NCI-H2196 treated with DMSO at 0.1 percent for 48 hours (cell line): ENCODE measurements around the gene MYRF.

ENCODE experiments used
- DNase-seq: peaks from one replicate; lab custom pipeline; 2025; ENCODE audit not compliant: unreplicated experiment; lab: John Stamatoyannopoulos, UW

The MYRF gene

GRCh38 chr11:61752117-61752924 lies at the start of gene MYRF:
MYRF (plus strand) TSS chr11:61752636; CDS start chr11:61752745, 109 bp downstream.
- DNase-seq = peak; percentile 8

DNA sequence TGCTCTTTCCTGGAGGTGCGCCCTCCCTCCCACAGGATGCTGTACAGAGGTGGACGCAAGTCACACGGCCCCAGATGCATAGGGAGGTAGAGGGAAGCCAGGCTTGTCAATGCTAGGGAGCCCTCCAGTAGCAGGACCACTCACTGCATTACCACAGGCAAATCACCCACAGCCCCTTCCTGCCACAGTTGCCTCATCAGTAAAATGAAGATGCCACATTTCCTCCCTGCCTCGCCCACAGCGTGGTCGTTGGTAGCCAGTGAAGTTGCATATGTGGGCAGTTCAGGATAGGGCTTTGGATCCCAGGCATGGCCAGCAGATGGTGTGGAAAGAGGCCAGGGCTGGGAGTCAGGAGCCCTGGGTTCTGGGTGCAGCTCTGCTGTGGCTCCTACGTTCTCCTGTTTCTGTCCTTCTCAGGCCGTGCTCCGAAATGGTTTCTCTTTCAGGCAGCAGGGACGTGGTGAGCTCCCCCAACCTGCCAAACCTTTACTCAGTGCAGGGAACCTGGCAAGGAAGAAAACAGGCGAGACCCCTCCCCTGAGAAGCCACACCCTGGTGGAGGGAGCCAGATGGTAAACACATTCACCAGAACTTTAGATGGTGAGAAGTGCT lies 49.6 kb upstream of the MYRF start:
- DNase-seq = no peak

DNA sequence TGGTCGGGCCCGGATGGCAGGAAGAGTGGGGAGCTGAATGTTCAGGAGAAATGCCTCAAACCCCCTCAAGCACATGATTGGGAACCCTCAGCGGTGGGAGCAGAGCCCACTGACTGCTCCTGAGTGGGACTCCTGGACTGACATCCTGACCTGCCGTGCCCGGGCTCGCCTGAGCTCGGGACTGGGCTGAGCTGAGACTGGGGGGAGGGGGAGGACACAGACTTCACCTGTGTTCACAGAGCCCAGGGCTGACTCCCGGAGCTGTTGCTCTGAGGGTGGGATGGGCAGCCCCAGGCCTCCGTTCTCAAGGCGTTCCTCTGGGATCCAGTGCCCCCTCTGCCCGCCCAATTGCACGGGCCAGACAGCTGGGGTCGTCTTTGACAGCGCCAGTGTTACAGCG lies 47.6 kb upstream of the MYRF start:
- no peak for DNase-seq

- DNase-seq = no peak
These were observed 45.7 kb upstream of the MYRF start for GRCh38 chr11:61706452-61707400.

- DNase-seq = no peak
These were observed 44.9 kb upstream of the MYRF start for GRCh38 chr11:61707574-61707973.

GRCh38 chr11:61709110-61709509 lies 43.3 kb upstream of the MYRF start:
- DNase-seq = no peak

GRCh38 chr11:61709572-61709971 lies 42.9 kb upstream of the MYRF start:
- DNase-seq = no peak

GRCh38 chr11:61710019-61710418 lies 42.4 kb upstream of the MYRF start:
- DNase-seq = no peak

GRCh38 chr11:61711037-61711436 lies 41.4 kb upstream of the MYRF start:
- DNase-seq = no peak

DNA sequence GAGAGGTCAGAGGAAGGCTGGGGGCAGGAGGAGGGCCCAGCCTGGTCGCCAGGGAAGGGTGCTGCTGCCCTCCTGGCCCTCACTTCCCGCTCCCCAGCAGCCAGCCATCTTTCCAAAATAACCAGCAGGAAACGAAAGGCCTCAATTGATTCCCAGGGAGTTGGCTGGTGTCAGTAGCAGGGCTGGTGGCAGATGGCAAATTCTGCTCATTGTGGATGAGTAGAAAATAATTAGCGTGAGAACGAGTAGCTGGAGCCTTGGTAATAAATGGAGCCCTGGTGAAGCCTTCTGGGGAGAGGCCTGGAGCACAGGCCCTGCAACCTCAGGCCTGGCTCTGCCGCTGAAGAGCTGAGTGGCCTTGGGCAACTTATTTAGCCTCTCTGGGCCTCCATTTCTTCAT lies 40.9 kb upstream of the MYRF start:
- no peak for DNase-seq

DNA sequence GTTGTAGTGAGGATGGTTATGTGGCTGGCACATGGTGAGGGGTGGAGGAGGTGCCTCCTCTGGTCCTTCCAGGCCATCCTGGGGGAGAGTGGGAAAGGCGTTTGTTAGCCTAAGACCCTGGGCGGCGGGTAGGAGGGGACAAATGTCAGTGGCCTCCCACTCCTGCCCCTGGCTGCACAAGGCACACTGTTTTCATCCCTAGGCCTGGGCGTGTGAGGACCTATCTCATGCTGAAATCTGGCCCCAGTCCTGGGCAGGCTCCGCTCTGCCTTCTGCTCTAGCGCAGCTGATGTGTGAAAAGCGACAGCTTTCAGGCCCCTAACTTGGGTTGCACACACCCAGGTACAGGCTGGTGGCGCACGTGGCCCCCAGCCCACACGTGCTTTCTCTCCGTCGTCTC lies 40.1 kb upstream of the MYRF start:
- no peak for DNase-seq

DNA sequence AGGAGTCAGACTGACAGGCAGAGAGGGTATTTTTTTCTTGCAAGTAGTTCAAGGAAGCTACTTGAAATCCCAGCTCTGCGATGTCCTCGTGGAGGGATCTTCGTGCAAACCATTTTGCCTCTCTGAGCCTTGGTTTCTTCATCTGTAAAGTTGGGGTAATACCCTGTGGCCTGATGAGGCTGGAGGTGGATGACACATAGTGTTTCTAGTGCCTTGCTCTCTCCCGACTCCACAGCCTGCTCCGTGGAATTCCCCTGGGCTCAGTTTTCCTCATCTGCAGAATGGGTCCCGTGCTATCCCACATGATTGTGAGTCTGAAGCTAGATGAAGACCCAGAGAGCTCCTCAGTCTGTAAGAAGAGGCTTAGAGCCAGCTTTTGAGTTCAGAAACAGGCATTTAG lies 39.6 kb upstream of the MYRF start:
- no peak for DNase-seq

- DNase-seq = no peak
These were observed 39.0 kb upstream of the MYRF start for GRCh38 chr11:61713464-61713863.

GRCh38 chr11:61713906-61714305 lies 38.5 kb upstream of the MYRF start:
- DNase-seq = no peak

DNA sequence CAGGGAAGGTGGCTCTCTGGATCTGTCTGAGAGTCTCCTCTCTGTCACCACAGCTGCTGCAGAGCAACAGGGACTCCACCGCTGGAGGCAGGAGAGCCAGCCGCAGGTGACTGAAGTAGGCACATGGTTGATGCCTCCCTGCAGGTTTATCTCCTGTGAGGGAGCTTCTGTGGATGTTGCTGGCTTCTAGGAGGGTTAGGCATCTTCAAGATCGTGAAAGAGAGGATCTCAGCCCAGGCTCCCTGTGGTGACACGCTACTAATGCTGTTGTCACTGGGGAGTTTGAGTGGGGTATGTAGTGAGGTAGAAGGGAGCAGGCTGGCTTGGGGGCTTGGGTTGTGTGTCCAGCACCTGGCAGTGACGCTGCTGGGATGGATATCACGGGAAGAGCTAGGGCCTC lies 38.1 kb upstream of the MYRF start:
- no peak for DNase-seq

DNA sequence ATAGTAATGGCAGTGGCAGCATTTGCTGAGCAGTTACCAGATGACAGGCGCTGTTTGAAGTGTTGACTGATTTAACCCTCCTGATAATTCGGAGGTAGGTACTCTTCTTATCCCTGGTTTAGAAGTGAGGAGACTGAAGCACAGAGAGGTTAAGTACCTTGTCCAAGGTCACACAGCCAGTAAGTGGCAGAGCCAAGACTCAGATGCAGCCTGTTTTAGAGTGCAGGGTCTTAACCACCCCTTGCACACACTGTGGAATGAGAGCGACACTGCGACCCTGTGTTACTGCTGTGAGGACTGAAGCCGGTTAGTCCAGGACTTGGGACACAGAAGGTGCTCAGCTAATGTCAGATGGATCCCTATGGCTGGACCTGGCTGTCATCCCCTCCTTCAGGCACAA lies 37.5 kb upstream of the MYRF start:
- no peak for DNase-seq

DNA sequence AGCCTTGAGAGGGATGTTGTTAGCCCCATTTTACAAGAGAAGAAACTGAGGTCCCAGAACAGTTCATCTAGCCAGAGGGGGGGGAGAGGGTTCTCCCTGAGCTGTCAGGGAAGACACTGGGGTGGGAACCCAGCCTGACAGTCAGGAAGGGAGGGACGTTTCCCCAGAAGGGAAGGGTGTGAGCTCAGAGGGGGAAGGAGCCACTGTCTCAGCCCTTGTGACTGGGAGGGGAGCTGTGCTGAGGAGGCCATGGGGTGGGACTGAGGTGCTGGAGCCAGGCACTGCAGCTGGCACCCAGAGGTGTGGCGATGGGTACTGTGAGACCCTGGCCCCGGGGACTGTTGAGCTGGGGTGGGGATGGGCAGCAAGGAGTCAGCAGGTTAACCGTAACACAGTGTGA lies 36.6 kb upstream of the MYRF start:
- no peak for DNase-seq

- DNase-seq = no peak
These were observed 35.8 kb upstream of the MYRF start for GRCh38 chr11:61716478-61717285.

GRCh38 chr11:61717286-61718033 lies 35.0 kb upstream of the MYRF start:
- no peak for DNase-seq

GRCh38 chr11:61718046-61718531 lies 34.3 kb upstream of the MYRF start:
- no peak for DNase-seq
